Fibroblast of lung (primary cell): ENCODE data around the gene GNAL. TPM values are rescaled to one million over a fixed set of nuclear protein-coding genes. Genes with fewer than 3 reads are reported as not detected.

ENCODE experiments used
- DNase-seq, 2 donors: peaks; one replicate each; pipeline versions ENCODE4 v3.0.0 to v3.0.0-alpha.2; 2010; ENCODE audit warnings: low read depth in 2 of 2
- H2AFZ ChIP-seq: 2 replicates; pipeline ENCODE4 v1.5.1; 2012; ENCODE audit warnings: low read length, control low read depth, inconsistent platforms
- H3K27ac ChIP-seq: 2 replicates; pipeline ENCODE4 v1.5.1; 2011; ENCODE audit warnings: low read length, control low read depth; ENCODE audit not compliant: insufficient read depth
- H3K27me3 ChIP-seq: 2 replicates; pipeline ENCODE4 v1.5.1; 2011; ENCODE audit warnings: mild to moderate bottlenecking, low read length; ENCODE audit not compliant: control insufficient read depth, insufficient read depth
- H3K36me3 ChIP-seq: 2 replicates; pipeline ENCODE4 v1.5.1; 2011; ENCODE audit warnings: low read length; ENCODE audit not compliant: control insufficient read depth, insufficient read depth
- H3K4me1 ChIP-seq: 2 replicates; pipeline ENCODE4 v1.5.1; 2011; ENCODE audit warnings: low read length; ENCODE audit not compliant: control insufficient read depth, insufficient read depth; ENCODE audit errors: extremely low read depth
- H3K4me2 ChIP-seq: 2 replicates; pipeline ENCODE4 v1.5.1; 2011; ENCODE audit warnings: low read length, control low read depth; ENCODE audit not compliant: insufficient read depth; ENCODE audit errors: extremely low read depth
- H3K4me3 ChIP-seq, 4 experiments: fragments of 200-600 bp in 1 of 4; sonication (generic) in 1 of 4; replicated peaks in 1 of 4; 2 replicates each; pipeline ENCODE4 v1.5.1; 2011 to 2016; ENCODE audit warnings: low read length in 4 of 4, low read depth in 3 of 4, mild to moderate bottlenecking in 3 of 4, control low read depth in 2 of 4, inconsistent platforms in 1 of 4, mixed read lengths in 1 of 4; ENCODE audit not compliant: insufficient read depth in 1 of 4; ENCODE audit errors: control extremely low read depth in 1 of 4
- H3K79me2 ChIP-seq: 2 replicates; pipeline ENCODE4 v1.5.1; 2012; ENCODE audit warnings: mild to moderate bottlenecking, low read length, inconsistent platforms; ENCODE audit not compliant: control insufficient read depth, insufficient read depth
- H3K9ac ChIP-seq: 2 replicates; pipeline ENCODE4 v1.5.1; 2011; ENCODE audit warnings: mild to moderate bottlenecking, low read length, control low read depth; ENCODE audit not compliant: insufficient read depth
- H3K9me3 ChIP-seq: 2 replicates; pipeline ENCODE4 v1.5.1; 2012; ENCODE audit warnings: low read depth, low read length; ENCODE audit not compliant: control insufficient read depth, insufficient read depth
- H4K20me1 ChIP-seq: 2 replicates; pipeline ENCODE4 v1.5.1; 2011; ENCODE audit warnings: low read length; ENCODE audit not compliant: control insufficient read depth, insufficient read depth; ENCODE audit errors: extremely low read depth
- CTCF ChIP-seq, 2 donors: IDR thresholded peaks in 1 of 2; conservative IDR thresholded peaks in 1 of 2; 1 replicate in 1 of 2; 2 replicates in 1 of 2; pipeline ENCODE4 v1.5.1; 2011 to 2012; ENCODE audit warnings: low read length in 2 of 2, control low read depth in 1 of 2, inconsistent platforms in 1 of 2, low read depth in 1 of 2, mild to moderate bottlenecking in 1 of 2
- EZH2 ChIP-seq: IDR thresholded peaks from 2 replicates; pipeline ENCODE4 v1.5.1; 2012; ENCODE audit warnings: low read length, control low read depth, mild to moderate bottlenecking; ENCODE audit errors: missing control alignments
- polyA plus RNA-seq, 2 donors: library from polyadenylated mRNA; depleted of rRNA in 1 of 2; stranded (reverse) in 1 of 2; unstranded in 1 of 2; fragments of >200 nt; gene quantifications; 2 replicates each; pipeline ENCODE4 v1.2.1, GENCODE V29; 2011 to 2012; ENCODE audit warnings: missing spikeins in 1 of 2
- total RNA-seq: library from RNA; depleted of rRNA; stranded (reverse); fragments of >200 nt; gene quantifications from 2 replicates; pipeline ENCODE4 v1.2.1, GENCODE V29; 2014

GNAL gene
- total and polyA plus RNA-seq, 2 donors (not counting 1 experiment from before 2014, with no cell fraction given) = 0.05 to 0.50 TPM

DNA sequence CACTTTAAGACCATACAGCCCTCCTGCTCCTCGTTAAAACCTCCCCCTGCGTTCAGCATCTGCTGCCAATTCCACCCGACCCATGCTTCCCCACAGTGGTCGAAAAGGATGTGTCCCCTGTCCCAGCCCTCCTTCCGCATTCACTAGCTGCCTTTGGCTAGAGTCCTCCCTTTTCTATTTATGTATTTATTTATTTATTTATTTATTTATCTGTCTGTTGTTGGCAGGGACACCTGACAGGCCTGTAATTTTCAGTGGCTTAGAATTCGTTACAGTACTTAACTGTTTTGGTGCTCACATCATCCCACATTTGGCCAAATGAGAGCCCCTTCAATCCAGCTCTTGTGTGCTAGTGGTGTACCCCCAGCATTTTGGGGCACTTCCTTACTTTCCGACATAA is 50.8 kb downstream of the GNAL start:
- Histone ChIP-seq H3K4me1 (no peaks in the 10 kb centered on the region), H3K4me3 (no peak overlapping the region), H2AFZ (no peak overlapping the region), H3K9ac (no peak overlapping the region), H3K36me3 (no peaks in the 10 kb centered on the region), H3K4me2 (no peak overlapping the region), H3K27me3 (no peaks in the 10 kb centered on the region), H3K79me2 (no peaks in the 10 kb centered on the region), H3K27ac (no peak overlapping the region), H4K20me1 (no peaks in the 10 kb centered on the region), H3K9me3 (no peaks in the 10 kb centered on the region)
- no peak for DNase-seq
- TF ChIP-seq CTCF (conservative IDR thresholded peaks at IDR 0.05 in 1 of 2, IDR thresholded peaks at IDR 0.05 in 1 of 2; ENCODE audit: low read depth in 1 of 2, low read length in 2 of 2) = no peak
- no peak for TF ChIP-seq EZH2

DNA sequence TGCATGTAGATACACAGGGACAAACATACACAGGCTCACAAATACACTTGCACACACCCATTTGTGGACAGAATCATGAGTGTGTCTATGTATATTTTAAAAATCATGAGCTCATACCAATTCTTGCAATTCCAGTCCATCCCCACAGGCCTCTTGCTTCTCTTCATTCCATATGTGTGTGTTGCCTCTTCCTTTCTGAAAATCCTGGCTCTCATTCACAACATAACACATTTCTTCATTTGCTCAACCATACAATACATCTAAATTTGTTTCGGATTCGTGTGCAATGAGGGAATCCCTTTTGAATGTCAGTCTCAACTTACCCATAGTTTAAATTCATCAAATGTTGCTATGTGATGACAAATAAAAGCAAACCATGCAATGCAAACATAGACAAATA is 51.4 kb downstream of the GNAL start:
- H3K79me2 ChIP-seq = no peaks in the 10 kb centered on the region

DNA sequence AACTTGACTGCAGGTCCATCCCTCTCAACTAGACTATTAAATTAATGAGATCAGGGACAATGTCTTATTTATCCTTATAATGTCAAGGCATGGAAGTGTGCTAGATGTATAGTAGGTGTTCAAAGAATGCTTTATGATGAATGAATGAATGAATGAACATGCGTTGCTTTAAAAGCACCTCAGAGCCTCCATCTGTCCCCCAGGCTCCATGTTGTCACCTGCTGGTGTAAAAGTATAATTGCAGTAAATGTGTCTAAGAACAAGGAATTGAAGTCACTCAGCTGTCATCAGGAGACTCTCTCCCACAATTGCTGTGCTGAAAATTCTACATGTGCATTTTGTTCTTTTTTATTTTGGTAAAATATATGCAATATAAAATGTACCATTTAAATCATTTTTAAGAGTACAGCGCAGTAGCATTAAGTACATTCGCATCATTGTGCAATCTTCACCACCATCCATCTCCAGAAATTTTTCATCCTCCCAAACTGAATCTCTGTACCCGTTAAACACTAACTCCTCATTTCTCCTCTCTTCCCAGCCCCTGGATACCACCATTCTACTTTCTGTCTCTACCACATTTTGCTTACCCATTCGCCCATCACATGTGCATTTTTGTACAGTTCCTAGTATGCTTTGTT is 52.6 kb downstream of the GNAL start:
- Histone ChIP-seq H3K27ac (no peak overlapping the region), H3K79me2 (no peaks in the 10 kb centered on the region), H3K4me3 (no peak overlapping the region), H3K9me3 (no peaks in the 10 kb centered on the region), H3K4me1 (no peaks in the 10 kb centered on the region), H4K20me1 (no peaks in the 10 kb centered on the region), H3K9ac (no peak overlapping the region), H3K27me3 (no peaks in the 10 kb centered on the region), H3K36me3 (no peaks in the 10 kb centered on the region), H3K4me2 (no peak overlapping the region), H2AFZ (no peak overlapping the region)
- TF ChIP-seq EZH2 (no peak), CTCF (conservative IDR thresholded peaks at IDR 0.05 in 1 of 2, IDR thresholded peaks at IDR 0.05 in 1 of 2; ENCODE audit: low read depth in 1 of 2, low read length in 2 of 2) (peak; percentile 24 to 45)
- DNase-seq = peak in 1 of 2 donors; percentile 3

More for the DNA sequence above, 51.4 kb downstream of the GNAL start:
- no peak overlapping the region for H3K4me3 ChIP-seq
- DNase-seq = no peak
- no peak overlapping the region for H3K4me2 ChIP-seq
- TF ChIP-seq CTCF (conservative IDR thresholded peaks at IDR 0.05 in 1 of 2, IDR thresholded peaks at IDR 0.05 in 1 of 2; ENCODE audit: low read depth in 1 of 2, low read length in 2 of 2) (no peak), EZH2 (no peak)
- H3K27me3 ChIP-seq = no peaks in the 10 kb centered on the region
- no peak overlapping the region for H2AFZ ChIP-seq
- no peaks in the 10 kb centered on the region for H4K20me1 ChIP-seq
- no peaks in the 10 kb centered on the region for H3K36me3 ChIP-seq
- no peak overlapping the region for H3K27ac ChIP-seq
- no peaks in the 10 kb centered on the region for H3K9me3 ChIP-seq
- no peaks in the 10 kb centered on the region for H3K4me1 ChIP-seq
- no peak overlapping the region for H3K9ac ChIP-seq
